Activated CD8-positive, alpha-beta memory T cell treated with anti-CD3 and anti-CD28 coated beads for 4 hours (primary cell): ENCODE data around the gene POC1A.
A peak's percentile ranks its signal among the peaks of the same experiment; 100 is the strongest.

Source experiments
- DNase-seq, 2 donors: peaks; one replicate each; pipeline ENCODE4 v3.0.0-alpha.2; 2020; ENCODE audit warnings: low read depth in 2 of 2

POC1A gene

GRCh38 chr3:52128118-52128683, 26.0 kb downstream of the POC1A start:
- no peak for DNase-seq

- no peak for DNase-seq
Measured at GRCh38 chr3:52126500-52126899, 27.7 kb downstream of the POC1A start.

GRCh38 chr3:52126036-52126435, 28.2 kb downstream of the POC1A start:
- no peak for DNase-seq

GRCh38 chr3:52124766-52125165, 29.5 kb downstream of the POC1A start:
- no peak for DNase-seq

GRCh38 chr3:52124126-52124525, 30.1 kb downstream of the POC1A start:
- no peak for DNase-seq

- peak; percentile 40 to 53 for DNase-seq
Measured at GRCh38 chr3:52123106-52123725, 31.0 kb downstream of the POC1A start.

- no peak for DNase-seq
Measured at GRCh38 chr3:52122491-52122890, 31.7 kb downstream of the POC1A start.

GRCh38 chr3:52121813-52122212, 32.4 kb downstream of the POC1A start:
- no peak for DNase-seq

- no peak for DNase-seq
Measured at GRCh38 chr3:52121464-52121805, 32.8 kb downstream of the POC1A start.

GRCh38 chr3:52120556-52121463, 33.4 kb downstream of the POC1A start:
- no peak for DNase-seq

GRCh38 chr3:52119826-52120225, 34.4 kb downstream of the POC1A start:
- no peak for DNase-seq

- no peak for DNase-seq
Measured at GRCh38 chr3:52119099-52119498, 35.1 kb downstream of the POC1A start.

- DNase-seq, result no peak
Measured at GRCh38 chr3:52118156-52118875, 35.9 kb downstream of the POC1A start.

- DNase-seq, result no peak
Measured at GRCh38 chr3:52117537-52117936, 36.7 kb downstream of the POC1A start.

- DNase-seq, result no peak
Measured at GRCh38 chr3:52112056-52112455, 42.2 kb downstream of the POC1A start.

GRCh38 chr3:52110502-52110901, 43.7 kb downstream of the POC1A start:
- no peak for DNase-seq

GRCh38 chr3:52109611-52110301, 44.5 kb downstream of the POC1A start:
- no peak for DNase-seq

GRCh38 chr3:52108302-52109232, 45.7 kb downstream of the POC1A start:
- DNase-seq, result no peak

GRCh38 chr3:52106951-52107611, 47.1 kb downstream of the POC1A start:
- no peak for DNase-seq
